Fibroblast of pulmonary artery (primary cell): ENCODE results near the gene MYO5B.
"Not testable (repeated sequence)": the region's sequence is repeated elsewhere in the genome, so short reads cannot be mapped to it uniquely, and the experiment has no call there.

Source experiments
- DNase-seq: peaks from one replicate; pipeline ENCODE4 v3.0.0-alpha.2; 2010; ENCODE audit warnings: low read depth
- H3K4me3 ChIP-seq: replicated peaks from 2 replicates; pipeline ENCODE4 v1.5.1; 2011; ENCODE audit warnings: low read depth, mild to moderate bottlenecking, control low read depth, low read length, moderate library complexity
- TF ChIP-seq, protein P1 (sequence below): IDR thresholded peaks from 2 replicates; pipeline ENCODE4 v1.5.1; 2011; ENCODE audit warnings: mild to moderate bottlenecking, control low read depth, low read length, inconsistent platforms; ENCODE audit errors: missing control alignments

MYO5B gene

DNA sequence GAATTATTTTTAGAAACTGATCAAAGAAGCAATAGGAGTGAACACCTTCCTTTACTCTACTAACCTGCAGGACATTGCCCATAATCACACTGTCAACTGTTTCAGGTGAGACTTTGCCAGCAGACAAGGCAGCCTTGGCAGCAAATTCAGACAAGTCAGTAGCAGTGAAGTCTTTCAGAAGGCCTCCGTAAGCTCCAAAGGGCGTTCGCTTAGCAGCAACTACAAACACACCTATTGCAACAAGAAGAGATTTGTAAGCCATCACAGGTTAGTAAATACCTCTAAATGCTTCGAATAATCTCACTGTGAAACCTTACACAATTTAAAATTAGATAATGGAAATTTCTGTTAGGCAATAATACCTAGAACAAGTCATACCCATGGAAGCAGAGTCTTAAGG lies 392.3 kb downstream of the MYO5B start:
- no peak for DNase-seq
- H3K4me3 ChIP-seq = no peak overlapping the region
- TF ChIP-seq, protein P1, sequence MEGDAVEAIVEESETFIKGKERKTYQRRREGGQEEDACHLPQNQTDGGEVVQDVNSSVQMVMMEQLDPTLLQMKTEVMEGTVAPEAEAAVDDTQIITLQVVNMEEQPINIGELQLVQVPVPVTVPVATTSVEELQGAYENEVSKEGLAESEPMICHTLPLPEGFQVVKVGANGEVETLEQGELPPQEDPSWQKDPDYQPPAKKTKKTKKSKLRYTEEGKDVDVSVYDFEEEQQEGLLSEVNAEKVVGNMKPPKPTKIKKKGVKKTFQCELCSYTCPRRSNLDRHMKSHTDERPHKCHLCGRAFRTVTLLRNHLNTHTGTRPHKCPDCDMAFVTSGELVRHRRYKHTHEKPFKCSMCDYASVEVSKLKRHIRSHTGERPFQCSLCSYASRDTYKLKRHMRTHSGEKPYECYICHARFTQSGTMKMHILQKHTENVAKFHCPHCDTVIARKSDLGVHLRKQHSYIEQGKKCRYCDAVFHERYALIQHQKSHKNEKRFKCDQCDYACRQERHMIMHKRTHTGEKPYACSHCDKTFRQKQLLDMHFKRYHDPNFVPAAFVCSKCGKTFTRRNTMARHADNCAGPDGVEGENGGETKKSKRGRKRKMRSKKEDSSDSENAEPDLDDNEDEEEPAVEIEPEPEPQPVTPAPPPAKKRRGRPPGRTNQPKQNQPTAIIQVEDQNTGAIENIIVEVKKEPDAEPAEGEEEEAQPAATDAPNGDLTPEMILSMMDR = no peak

DNA sequence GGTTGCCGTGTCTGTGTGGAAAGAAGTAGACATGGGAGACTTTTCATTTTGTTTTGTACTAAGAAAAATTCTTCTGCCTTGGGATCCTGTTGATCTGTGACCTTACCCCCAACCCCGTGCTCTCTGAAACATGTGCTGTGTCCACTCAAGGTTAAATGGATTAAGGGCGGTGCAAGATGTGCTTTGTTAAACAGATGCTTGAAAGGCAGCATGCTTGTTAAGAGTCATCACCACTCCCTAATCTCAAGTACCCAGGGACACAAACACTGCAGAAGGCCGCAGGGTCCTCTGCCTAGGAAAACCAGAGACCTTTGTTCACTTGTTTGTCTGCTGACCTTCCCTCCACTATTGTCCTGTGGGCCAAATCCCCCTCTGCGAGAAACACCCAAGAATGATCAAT lies 394.5 kb downstream of the MYO5B start:
- not testable (repeated sequence) for DNase-seq

DNA sequence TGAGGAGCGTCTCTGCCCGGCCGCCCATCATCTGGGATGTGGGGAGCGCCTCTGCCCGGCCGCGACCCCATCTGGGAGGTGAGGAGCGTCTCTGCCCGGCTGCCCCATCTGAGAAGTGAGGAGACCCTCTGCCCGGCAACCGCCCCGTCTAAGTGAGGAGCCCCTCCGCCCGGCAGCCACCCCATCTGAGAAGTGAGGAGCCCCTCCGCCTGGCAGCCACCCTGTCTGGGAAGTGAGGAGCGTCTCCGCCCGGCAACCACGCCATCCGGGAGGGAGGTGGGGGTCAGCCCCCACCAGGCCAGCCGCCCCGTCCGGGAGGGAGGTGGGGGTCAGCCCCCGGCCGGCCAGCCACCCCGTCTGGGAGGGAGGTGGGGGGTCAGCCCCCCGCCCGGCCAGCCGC lies 395.1 kb downstream of the MYO5B start:
- not testable (repeated sequence) for DNase-seq

More for the DNA sequence above, 394.5 kb downstream of the MYO5B start:
- H3K4me3 ChIP-seq = not testable (repeated sequence)

DNA sequence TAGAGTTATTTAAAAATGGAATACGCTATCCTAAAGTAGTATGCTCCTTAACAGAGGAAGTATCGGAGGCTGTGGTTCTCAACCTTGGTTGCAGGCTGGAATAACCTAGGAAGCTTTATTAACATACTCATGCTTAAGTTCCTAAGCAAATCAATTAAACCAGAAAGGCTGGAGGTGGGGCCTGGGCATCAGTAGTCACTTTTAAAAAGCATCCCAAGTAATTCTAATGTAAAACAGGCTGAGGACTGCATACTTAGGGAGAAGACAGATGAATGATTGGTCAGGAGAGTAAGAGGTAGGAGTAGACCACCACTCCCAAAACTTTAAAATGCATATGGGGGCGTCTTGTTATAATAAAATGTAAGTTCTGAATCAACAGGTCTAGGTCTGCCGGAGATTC lies 396.9 kb downstream of the MYO5B start:
- no peak for DNase-seq
- no peak overlapping the region for H3K4me3 ChIP-seq
- TF ChIP-seq, protein P1 = no peak

More for the DNA sequence above, 395.1 kb downstream of the MYO5B start:
- H3K4me3 ChIP-seq = not testable (repeated sequence)

DNA sequence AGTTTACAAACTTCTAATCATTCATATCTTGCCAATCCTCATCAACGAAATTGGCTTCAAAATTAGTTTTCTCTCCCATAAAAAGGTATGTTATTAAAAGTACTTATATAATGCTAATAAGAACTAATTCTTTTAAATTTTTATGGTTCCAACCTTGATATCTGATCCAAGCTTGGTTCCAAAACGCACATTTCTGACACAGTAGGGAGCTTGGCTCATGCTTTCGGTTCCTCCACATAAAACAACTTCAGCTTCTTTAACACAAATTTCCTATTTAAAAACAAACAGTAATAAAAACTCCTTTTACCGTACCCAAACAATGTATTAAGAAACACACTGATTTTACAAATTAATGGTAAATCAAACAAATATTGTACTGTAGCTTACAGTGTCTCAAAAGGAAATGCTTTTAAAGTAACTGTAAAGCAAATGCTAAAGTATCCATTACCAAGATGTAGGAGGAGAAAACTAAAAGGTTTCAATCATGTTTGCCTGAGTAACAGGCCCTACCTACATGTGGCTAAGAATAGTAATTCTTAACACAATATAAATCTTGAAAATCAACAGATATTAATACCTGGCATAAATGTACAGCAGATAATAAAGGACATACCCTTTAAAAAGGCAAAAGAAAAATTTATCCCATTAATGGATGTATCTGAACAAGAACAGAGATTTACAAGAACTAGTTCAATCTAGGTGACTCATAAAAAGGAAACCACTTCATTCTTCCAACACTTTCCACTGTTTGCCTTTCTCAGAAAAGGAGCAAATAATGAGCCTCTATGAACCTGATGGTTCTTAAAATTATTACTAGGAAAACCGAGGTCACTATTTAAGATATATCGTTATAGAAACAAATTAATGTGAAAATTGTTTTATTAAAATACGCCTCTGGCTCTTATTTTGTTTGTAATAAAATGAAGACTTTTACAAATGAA lies 399.1 kb downstream of the MYO5B start:
- TF ChIP-seq, protein P1 = no peak
- DNase-seq = no peak
- H3K4me3 ChIP-seq = no peak overlapping the region

DNA sequence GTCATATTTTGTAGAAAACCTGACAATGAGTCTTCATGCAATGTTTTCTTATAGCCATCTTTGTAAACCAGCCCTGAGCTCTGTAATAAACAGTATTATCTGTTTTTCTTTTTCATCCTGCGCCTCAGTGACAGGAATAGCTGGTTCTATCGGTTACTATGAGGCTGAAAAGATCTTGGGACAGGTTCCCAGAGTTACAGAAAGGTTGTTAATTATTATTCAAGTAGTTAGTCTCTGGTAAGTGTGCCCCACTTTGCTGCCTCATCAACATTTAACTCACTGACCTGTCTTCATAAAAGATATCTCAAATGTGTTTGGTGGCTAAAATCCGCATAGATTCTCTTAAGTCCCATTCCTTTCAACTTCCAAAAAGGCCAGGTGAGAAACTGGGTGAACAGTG lies 400.2 kb downstream of the MYO5B start:
- DNase-seq = no peak
- TF ChIP-seq, protein P1 = no peak

DNA sequence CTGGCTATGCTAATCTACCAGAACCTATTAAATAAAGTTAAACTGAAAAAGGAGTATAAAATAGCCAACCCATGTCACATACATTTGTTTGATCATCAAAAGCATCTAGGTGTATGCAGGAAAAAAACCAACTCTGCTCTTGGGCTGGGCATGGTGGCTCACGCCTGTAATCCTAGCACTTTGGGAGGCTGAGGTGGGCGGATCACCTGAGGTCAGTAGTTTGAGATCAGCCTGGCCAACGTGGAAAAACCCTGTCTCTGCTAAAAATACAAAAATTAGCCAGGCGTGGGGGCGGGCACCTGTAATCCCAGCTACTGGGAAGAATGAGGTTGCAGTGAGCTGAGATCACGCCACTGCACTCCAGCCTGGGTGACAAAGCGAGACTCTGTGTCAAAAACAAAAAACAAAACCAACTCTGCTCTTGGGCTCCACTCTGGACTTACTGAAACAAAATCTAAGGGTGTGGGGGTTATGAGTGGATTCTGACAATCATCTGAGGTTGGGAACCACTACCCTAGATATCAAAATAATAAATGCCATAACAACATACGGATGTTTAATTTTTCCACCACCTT lies 405.3 kb downstream of the MYO5B start:
- not testable (repeated sequence) for DNase-seq, H3K4me3 ChIP-seq

More for the DNA sequence above, 400.2 kb downstream of the MYO5B start:
- no peak overlapping the region for H3K4me3 ChIP-seq

DNA sequence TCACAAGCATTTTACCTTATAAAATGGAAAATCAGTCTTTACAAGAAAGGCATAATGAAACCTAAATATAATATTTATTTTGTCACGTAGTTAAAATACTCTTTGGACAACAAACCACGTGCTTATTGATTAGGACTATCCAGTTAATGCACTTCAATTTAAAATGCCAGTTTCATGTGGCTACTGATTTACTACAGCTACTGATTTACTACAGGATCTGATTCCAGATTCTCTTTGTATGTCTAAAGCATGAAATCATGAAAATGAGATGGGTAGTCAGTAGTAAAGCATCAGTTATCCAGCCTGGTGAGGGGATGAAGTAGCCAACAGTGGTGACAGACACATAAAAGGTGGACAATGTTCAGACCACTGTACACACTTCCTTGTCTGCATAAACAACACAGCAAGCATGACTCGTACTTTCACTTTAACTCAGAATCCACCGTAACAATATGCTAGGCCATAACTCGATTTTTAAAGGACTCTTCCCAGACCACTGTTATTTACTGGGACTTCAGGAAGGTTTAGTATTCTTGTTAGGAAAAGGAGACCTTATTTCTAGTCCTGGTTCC lies 406.5 kb downstream of the MYO5B start:
- DNase-seq = peak; percentile 39
- TF ChIP-seq, protein P1 = no peak
- peak overlapping the region; percentile 23 for H3K4me3 ChIP-seq
